Measurements from ENCODE around the gene KCNV2. TPM values are rescaled to one million over a fixed set of nuclear protein-coding genes. Genes with fewer than 3 reads are reported as not detected.

Gene KCNV2
- total RNA-seq, 6 donors from 2014 or later, result not detected

DNA sequence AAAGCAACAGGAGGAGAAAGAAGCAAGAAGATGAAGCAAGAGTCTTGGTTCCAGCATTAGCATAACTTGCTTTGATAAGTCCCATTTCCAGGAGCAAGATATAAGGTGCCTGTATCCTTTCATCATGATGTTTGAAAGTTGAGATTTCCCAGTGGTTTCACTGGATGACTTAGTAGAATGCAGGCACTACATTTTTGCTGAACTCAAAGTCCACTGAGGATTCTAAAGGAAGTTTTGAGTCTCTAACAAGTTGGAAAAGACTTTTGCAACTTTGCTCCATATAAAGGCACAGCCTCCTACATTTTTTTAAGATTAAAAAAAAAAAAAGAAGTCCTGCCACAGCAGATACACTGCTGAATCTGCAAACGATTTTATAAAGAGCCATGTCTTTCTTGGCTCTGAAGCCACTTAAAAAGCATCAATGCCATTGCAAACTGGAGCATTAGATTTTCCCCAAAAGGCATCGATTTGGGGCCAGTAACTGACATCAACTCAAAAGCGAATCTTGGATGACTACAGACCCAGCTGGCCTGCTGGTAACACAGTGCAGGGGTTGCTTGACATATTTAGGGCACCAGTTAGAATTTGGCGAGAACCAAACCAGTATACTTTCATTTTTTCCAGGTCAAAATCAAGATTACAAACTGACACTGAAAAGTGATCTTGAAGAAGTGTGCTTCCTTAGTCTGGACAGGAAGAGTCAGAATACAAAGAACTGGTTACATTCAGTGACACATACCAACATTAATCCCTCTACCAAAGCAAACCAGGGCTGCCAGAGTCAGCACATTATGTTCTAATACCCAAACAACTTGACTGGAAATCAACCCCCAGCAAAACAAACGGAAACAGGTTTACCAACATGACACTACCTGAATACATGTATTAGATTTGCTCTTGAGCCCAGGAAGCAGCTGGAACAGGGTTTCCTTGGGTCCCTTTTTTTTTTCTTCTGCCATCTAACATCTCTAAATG, 39.1 kb upstream of the KCNV2 start:
- H3K4me1 ChIP-seq, result no peaks in the 10 kb centered on the region
- no peaks in the 10 kb centered on the region for H3K27me3 ChIP-seq
- H3K27ac ChIP-seq, result peak overlapping the region in 1 of 4 donors; percentile 18
- 64 to 76% methylated on average over 5 of the region's 5 CpGs for WGBS, 2 donors
- H3K4me3 ChIP-seq, result no peak overlapping the region
- no peaks in the 10 kb centered on the region for H3K36me3 ChIP-seq
- no peaks in the 10 kb centered on the region for H3K9me3 ChIP-seq
- no peak for TF ChIP-seq POLR2A (IDR thresholded peaks at IDR 0.05)
- no peak for TF ChIP-seq POLR2AphosphoS5 (IDR thresholded peaks at IDR 0.05)
- no peak for TF ChIP-seq EP300 (IDR thresholded peaks at IDR 0.05)
- ATAC-seq (ENCODE audit: low FRiP score in 2 of 2), result no peak
- DNase-seq, result no peak

DNA sequence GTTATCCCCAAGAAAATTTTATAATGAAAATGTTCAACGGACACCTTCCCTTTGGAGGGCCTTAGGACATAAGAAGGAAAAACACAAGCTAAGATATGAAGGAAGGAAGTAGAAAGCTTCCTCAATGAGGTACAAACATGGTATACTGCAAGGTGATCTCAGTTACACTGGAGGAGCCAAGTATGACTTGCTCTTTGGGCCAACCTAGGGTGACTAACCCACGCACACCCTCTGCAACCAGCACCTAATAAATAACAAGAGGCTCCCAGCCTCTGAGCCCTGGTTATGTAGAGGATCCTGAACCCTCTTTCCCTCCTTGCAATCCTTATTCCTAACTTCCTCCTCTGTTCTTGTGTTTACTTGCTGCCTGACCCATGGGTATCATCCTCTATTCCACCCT, 38.3 kb upstream of the KCNV2 start:
- ATAC-seq (ENCODE audit: low FRiP score in 2 of 2) (peak in 1 of 2 donors; percentile 61), DNase-seq (no peak)
- WGBS, 2 donors, result 88 to 89% methylated on average over 2 of the region's 2 CpGs
- Histone ChIP-seq H3K4me1 (no peaks in the 10 kb centered on the region), H3K27me3 (no peaks in the 10 kb centered on the region), H3K4me3 (no peak overlapping the region), H3K27ac (peak overlapping the region in 1 of 4 donors; percentile 18), H3K36me3 (no peaks in the 10 kb centered on the region), H3K9me3 (no peaks in the 10 kb centered on the region)
- TF ChIP-seq EP300 (IDR thresholded peaks at IDR 0.05), result no peak
- TF ChIP-seq, protein P1, sequence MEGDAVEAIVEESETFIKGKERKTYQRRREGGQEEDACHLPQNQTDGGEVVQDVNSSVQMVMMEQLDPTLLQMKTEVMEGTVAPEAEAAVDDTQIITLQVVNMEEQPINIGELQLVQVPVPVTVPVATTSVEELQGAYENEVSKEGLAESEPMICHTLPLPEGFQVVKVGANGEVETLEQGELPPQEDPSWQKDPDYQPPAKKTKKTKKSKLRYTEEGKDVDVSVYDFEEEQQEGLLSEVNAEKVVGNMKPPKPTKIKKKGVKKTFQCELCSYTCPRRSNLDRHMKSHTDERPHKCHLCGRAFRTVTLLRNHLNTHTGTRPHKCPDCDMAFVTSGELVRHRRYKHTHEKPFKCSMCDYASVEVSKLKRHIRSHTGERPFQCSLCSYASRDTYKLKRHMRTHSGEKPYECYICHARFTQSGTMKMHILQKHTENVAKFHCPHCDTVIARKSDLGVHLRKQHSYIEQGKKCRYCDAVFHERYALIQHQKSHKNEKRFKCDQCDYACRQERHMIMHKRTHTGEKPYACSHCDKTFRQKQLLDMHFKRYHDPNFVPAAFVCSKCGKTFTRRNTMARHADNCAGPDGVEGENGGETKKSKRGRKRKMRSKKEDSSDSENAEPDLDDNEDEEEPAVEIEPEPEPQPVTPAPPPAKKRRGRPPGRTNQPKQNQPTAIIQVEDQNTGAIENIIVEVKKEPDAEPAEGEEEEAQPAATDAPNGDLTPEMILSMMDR (IDR thresholded peaks at IDR 0.05), result no peak
- no peak for TF ChIP-seq POLR2AphosphoS5 (IDR thresholded peaks at IDR 0.05)
- TF ChIP-seq POLR2A (IDR thresholded peaks at IDR 0.05), result no peak

DNA sequence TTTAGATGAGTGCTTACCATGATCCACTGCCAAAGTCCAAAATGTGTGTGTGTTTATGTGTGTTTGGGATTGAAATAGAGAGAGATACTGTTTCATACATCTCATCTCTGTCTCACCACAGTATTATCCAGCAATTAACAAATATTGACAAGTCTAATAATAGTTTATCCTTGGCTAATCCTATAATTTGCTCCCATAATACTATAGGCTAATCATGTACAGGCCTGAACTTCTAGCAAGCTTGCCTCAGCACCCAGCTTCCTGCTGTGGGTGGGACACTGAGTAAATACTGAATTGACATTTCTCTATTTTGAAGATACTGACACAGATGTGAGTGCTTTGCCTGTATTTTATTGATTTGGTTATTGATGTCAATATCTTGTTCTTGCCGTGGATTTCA, 35.3 kb upstream of the KCNV2 start:
- WGBS, 2 donors, result 83 to 92% methylated on average over 1 of the region's 1 CpG
- no peak for DNase-seq
- no peaks in the 10 kb centered on the region for H3K27me3 ChIP-seq
- no peaks in the 10 kb centered on the region for H3K36me3 ChIP-seq
- ATAC-seq (ENCODE audit: low FRiP score in 2 of 2), result no peak
- no peaks in the 10 kb centered on the region for H3K9me3 ChIP-seq
- H3K27ac ChIP-seq, result no peak overlapping the region
- no peaks in the 10 kb centered on the region for H3K4me1 ChIP-seq
- TF ChIP-seq, protein P1 (IDR thresholded peaks at IDR 0.05), result no peak
- TF ChIP-seq EP300 (IDR thresholded peaks at IDR 0.05), result no peak
- no peak for TF ChIP-seq POLR2A (IDR thresholded peaks at IDR 0.05)
- TF ChIP-seq POLR2AphosphoS5 (IDR thresholded peaks at IDR 0.05), result no peak
- no peak overlapping the region for H3K4me3 ChIP-seq

DNA sequence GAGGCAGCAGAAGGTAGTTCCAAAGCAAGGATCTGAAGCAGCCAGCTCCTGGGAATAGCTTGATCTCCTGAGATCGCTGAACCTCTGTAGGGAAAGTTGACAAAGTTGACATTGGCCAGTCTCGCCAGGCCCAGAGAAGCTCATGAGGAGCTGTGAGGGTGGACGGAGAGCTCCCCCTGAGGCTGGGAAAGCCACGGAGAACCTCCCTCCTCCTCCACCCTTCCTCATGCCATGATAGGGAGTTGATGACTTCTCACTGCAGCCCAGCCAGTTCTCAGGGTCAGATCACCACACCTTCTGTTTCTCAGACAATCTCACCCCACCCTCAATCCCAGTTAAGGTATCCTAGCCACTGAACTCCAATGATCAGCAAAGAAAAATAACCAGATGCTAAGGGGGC, 30.4 kb upstream of the KCNV2 start:
- H3K4me3 ChIP-seq, result no peak overlapping the region
- no peaks in the 10 kb centered on the region for H3K36me3 ChIP-seq
- TF ChIP-seq POLR2A (IDR thresholded peaks at IDR 0.05), result no peak
- TF ChIP-seq, protein P1 (IDR thresholded peaks at IDR 0.05), result no peak
- no peak for TF ChIP-seq POLR2AphosphoS5 (IDR thresholded peaks at IDR 0.05)
- no peak for TF ChIP-seq EP300 (IDR thresholded peaks at IDR 0.05)
- no peaks in the 10 kb centered on the region for H3K4me1 ChIP-seq
- no peaks in the 10 kb centered on the region for H3K27me3 ChIP-seq
- DNase-seq (no peak), ATAC-seq (ENCODE audit: low FRiP score in 2 of 2) (no peak)
- no peak overlapping the region for H3K27ac ChIP-seq
- WGBS, 2 donors, result 81% methylated on average over 4 of the region's 4 CpGs
- H3K9me3 ChIP-seq, result no peaks in the 10 kb centered on the region

DNA sequence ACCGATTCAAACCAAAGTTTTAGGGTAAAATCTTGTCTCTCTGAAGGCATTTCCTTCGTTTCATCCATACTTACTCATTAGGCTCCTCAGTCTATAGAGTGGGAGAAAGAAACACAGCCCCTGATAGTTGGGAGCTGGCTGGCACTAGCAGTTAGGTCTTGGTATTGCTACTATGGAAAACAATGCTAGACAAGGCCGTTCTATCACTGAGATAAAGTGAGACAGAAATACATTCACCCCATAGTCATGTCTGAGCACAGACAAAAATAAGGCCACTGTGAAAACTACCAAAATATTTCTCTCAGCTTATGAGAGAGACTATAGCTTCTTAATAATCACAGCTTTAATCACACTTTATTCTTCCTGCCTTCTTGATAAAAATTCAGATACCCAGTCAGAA, 28.7 kb upstream of the KCNV2 start:
- ATAC-seq (ENCODE audit: low FRiP score in 2 of 2) (no peak), DNase-seq (no peak)
- 87 to 98% methylated on average over 3 of the region's 3 CpGs for WGBS, 2 donors
- Histone ChIP-seq H3K4me3 (no peak overlapping the region), H3K27ac (no peak overlapping the region), H3K36me3 (no peaks in the 10 kb centered on the region), H3K9me3 (no peaks in the 10 kb centered on the region), H3K27me3 (no peaks in the 10 kb centered on the region), H3K4me1 (no peaks in the 10 kb centered on the region)
- TF ChIP-seq, protein P1 (IDR thresholded peaks at IDR 0.05), result no peak
- TF ChIP-seq POLR2A (IDR thresholded peaks at IDR 0.05) (no peak), POLR2AphosphoS5 (IDR thresholded peaks at IDR 0.05) (no peak), EP300 (IDR thresholded peaks at IDR 0.05) (no peak)

Measured in upper lobe of left lung (tissue), 6 donors.